ENCODE measurements around the gene SUSD4. TPM values are rescaled to one million over a fixed set of nuclear protein-coding genes. Genes with fewer than 3 reads are reported as not detected.

Gene SUSD4
- total and polyA plus RNA-seq, 9 of the 15 experiments (the other 6 are each of a cell fraction or from before 2014, with no cell fraction given): 0.06 to 1.7 (median 0.09) TPM; not detected in 4

- TF ChIP-seq MXD1 (CRISPR knock-in tag; IDR thresholded peaks at IDR 0.05; ENCODE audit: borderline replicate concordance, poor library complexity, severe bottlenecking) (no peak), NR4A1 (CRISPR knock-in tag; IDR thresholded peaks at IDR 0.05) (peak; percentile 55; the same call in 1 of the 2 replicates), NR4A1 (tag; IDR thresholded peaks at IDR 0.05) (peak; percentile 89; the same call in 1 of the 2 replicates), ZNF24 (IDR thresholded peaks at IDR 0.05) (peak; percentile 57), CBX5 (IDR thresholded peaks at IDR 0.05; ENCODE audit: borderline replicate concordance, low read depth) (peak; percentile 90), RBM34 (IDR thresholded peaks at IDR 0.05; ENCODE audit: borderline replicate concordance, insufficient read depth, low read length) (no peak), ZBTB49 (CRISPR knock-in tag; IDR thresholded peaks at IDR 0.05; ENCODE audit: borderline replicate concordance) (peak; percentile 23; the same call in 1 of the 2 replicates), ZNF232 (CRISPR knock-in tag; IDR thresholded peaks at IDR 0.05) (peak; percentile 93), CGGBP1 (CRISPR knock-in tag; IDR thresholded peaks at IDR 0.05) (no peak), GMEB1 (CRISPR knock-in tag; IDR thresholded peaks at IDR 0.05) (no peak), HDAC8 (tag; IDR thresholded peaks at IDR 0.05) (peak; percentile 84), MEF2D (tag; conservative IDR thresholded peaks at IDR 0.05; ENCODE audit: low read depth) (peak; percentile 65), ZBTB12 (CRISPR knock-in tag; IDR thresholded peaks at IDR 0.05) (peak; percentile 66), NR3C1 (CRISPR knock-in tag; IDR thresholded peaks at IDR 0.05) (peak; percentile 60; the same call in 1 of the 2 replicates), ID3 (CRISPR knock-in tag; IDR thresholded peaks at IDR 0.05) (no peak), ID3 (tag; IDR thresholded peaks at IDR 0.05) (peak; percentile 91), SRSF7 (optimal IDR thresholded peaks at IDR 0.05; ENCODE audit: low read depth, low read length) (no peak), NR2C1 (IDR thresholded peaks at IDR 0.05) (no peak), NR2C1 (tag; IDR thresholded peaks at IDR 0.05) (peak; percentile 68; the same call in 1 of the 2 replicates), XRCC5 (IDR thresholded peaks at IDR 0.05; ENCODE audit: low read depth, low read length) (0 out of 2 replicates have a peak, but pooled peaks have one; percentile 40), ZNF3 (CRISPR knock-in tag; IDR thresholded peaks at IDR 0.05) (no peak), GTF2F1 (IDR thresholded peaks at IDR 0.05; ENCODE audit: low read depth, low read length) (no peak)
These were observed 130.4 kb downstream of the SUSD4 start (continued) for GRCh38 chr1:223233410-223234169.

Measured in K562 (cell line).